ENCODE results near the gene HDAC4.

HDAC4 gene

GRCh38 chr2:239194731-239195317, 206.0 kb downstream of the HDAC4 start:
- in situ Hi-C loops (cut with MboI; ENCODE audit: low sequenced_read_pairs), result no loop called here

GRCh38 chr2:239193925-239194677, 206.7 kb downstream of the HDAC4 start:
- in situ Hi-C loops (cut with MboI; ENCODE audit: low sequenced_read_pairs), result no loop called here

GRCh38 chr2:239193401-239193811, 207.4 kb downstream of the HDAC4 start:
- in situ Hi-C loops (cut with MboI; ENCODE audit: low sequenced_read_pairs), result no loop called here

- in situ Hi-C loops (cut with MboI; ENCODE audit: low sequenced_read_pairs), result no loop called here
These were observed 207.8 kb downstream of the HDAC4 start for GRCh38 chr2:239192975-239193374.

- in situ Hi-C loops (cut with MboI; ENCODE audit: low sequenced_read_pairs), result no loop called here
These were observed 208.4 kb downstream of the HDAC4 start for GRCh38 chr2:239192456-239192855.

GRCh38 chr2:239190921-239191885, 209.6 kb downstream of the HDAC4 start:
- in situ Hi-C loops (cut with MboI; ENCODE audit: low sequenced_read_pairs), result no loop called here

- in situ Hi-C loops (cut with MboI; ENCODE audit: low sequenced_read_pairs), result no loop called here
These were observed 210.5 kb downstream of the HDAC4 start for GRCh38 chr2:239190361-239190760.

GRCh38 chr2:239189711-239190131, 211.1 kb downstream of the HDAC4 start:
- in situ Hi-C loops (cut with MboI; ENCODE audit: low sequenced_read_pairs), result no loop called here

- in situ Hi-C loops (cut with MboI; ENCODE audit: low sequenced_read_pairs), result no loop called here
These were observed 212.3 kb downstream of the HDAC4 start for GRCh38 chr2:239188536-239188935.

GRCh38 chr2:239187464-239188253, 213.2 kb downstream of the HDAC4 start:
- in situ Hi-C loops (cut with MboI; ENCODE audit: low sequenced_read_pairs), result no loop called here

GRCh38 chr2:239186516-239187357, 214.1 kb downstream of the HDAC4 start:
- in situ Hi-C loops (cut with MboI; ENCODE audit: low sequenced_read_pairs), result no loop called here

- in situ Hi-C loops (cut with MboI; ENCODE audit: low sequenced_read_pairs), result no loop called here
These were observed 215.6 kb downstream of the HDAC4 start for GRCh38 chr2:239184968-239185903.

GRCh38 chr2:239184179-239184578, 216.6 kb downstream of the HDAC4 start:
- in situ Hi-C loops (cut with MboI; ENCODE audit: low sequenced_read_pairs), result no loop called here

- in situ Hi-C loops (cut with MboI; ENCODE audit: low sequenced_read_pairs), result no loop called here
These were observed 217.6 kb downstream of the HDAC4 start for GRCh38 chr2:239182981-239183791.

GRCh38 chr2:239181903-239182581, 218.8 kb downstream of the HDAC4 start:
- in situ Hi-C loops (cut with MboI; ENCODE audit: low sequenced_read_pairs), result no loop called here

- in situ Hi-C loops (cut with MboI; ENCODE audit: low sequenced_read_pairs), result no loop called here
These were observed 219.5 kb downstream of the HDAC4 start for GRCh38 chr2:239181074-239181902.
